Astrocyte (in vitro differentiated cells and primary cell): ENCODE data around the gene IDI2. TPM values are rescaled to one million over a fixed set of nuclear protein-coding genes. Genes with fewer than 3 reads are reported as not detected.
A peak's percentile ranks its signal among the peaks of the same experiment; 100 is the strongest.

Experiments used
- DNase-seq: peaks from one replicate; pipeline ENCODE4 v3.0.0-alpha.2; 2010; ENCODE audit warnings: low read depth
- FAIRE-seq: peaks from 2 replicates; lab custom pipeline; 2011; peaks lifted over from hg19 to GRCh38; lab: Jason Lieb, UNC
- H2AFZ ChIP-seq: 2 replicates; pipeline ENCODE4 v1.6.0; 2012; ENCODE audit warnings: low read depth, low read length, inconsistent platforms
- H3K27ac ChIP-seq: 2 replicates; pipeline ENCODE4 v1.5.1; 2011; ENCODE audit warnings: low read depth, low read length, inconsistent platforms
- H3K27me3 ChIP-seq: 2 replicates; pipeline ENCODE4 v1.6.0; 2011; ENCODE audit warnings: low read length, inconsistent platforms; ENCODE audit not compliant: insufficient read depth
- H3K36me3 ChIP-seq: 2 replicates; pipeline ENCODE4 v1.5.1; 2011; ENCODE audit warnings: low read length, inconsistent platforms; ENCODE audit not compliant: insufficient read depth
- H3K4me1 ChIP-seq: 2 replicates; pipeline ENCODE4 v1.5.1; 2011; ENCODE audit warnings: low read length, inconsistent platforms; ENCODE audit not compliant: insufficient read depth
- H3K4me2 ChIP-seq: 2 replicates; pipeline ENCODE4 v1.6.0; 2012; ENCODE audit warnings: low read length, inconsistent platforms
- H3K4me3 ChIP-seq: 2 replicates; pipeline ENCODE4 v1.5.1; 2011; ENCODE audit warnings: low read depth, mild to moderate bottlenecking, low read length, inconsistent platforms; ENCODE audit not compliant: insufficient read depth
- H3K79me2 ChIP-seq: 2 replicates; pipeline ENCODE4 v1.6.0; 2012; ENCODE audit warnings: mild to moderate bottlenecking, low read length, inconsistent platforms; ENCODE audit not compliant: insufficient read depth
- H3K9ac ChIP-seq: 2 replicates; pipeline ENCODE4 v1.6.0; 2012; ENCODE audit warnings: mild to moderate bottlenecking, low read length, inconsistent platforms
- H3K9me3 ChIP-seq: 2 replicates; pipeline ENCODE4 v1.5.1; 2012; ENCODE audit warnings: low read depth, mild to moderate bottlenecking, low read length, inconsistent platforms; ENCODE audit not compliant: insufficient read depth
- H4K20me1 ChIP-seq: 2 replicates; pipeline ENCODE4 v1.6.0; 2012; ENCODE audit warnings: low read length, inconsistent platforms; ENCODE audit not compliant: insufficient read depth
- H3K27ac Mint-ChIP-seq: one replicate; pipeline ENCODE4 v1.8.0; 2021; ENCODE audit warnings: mild to moderate bottlenecking, mixed read lengths; ENCODE audit not compliant: unreplicated experiment
- H3K27me3 Mint-ChIP-seq: one replicate; pipeline ENCODE4 v1.8.0; 2021; ENCODE audit warnings: low read depth, mixed read lengths; ENCODE audit not compliant: unreplicated experiment
- H3K36me3 Mint-ChIP-seq: one replicate; pipeline ENCODE4 v1.8.0; 2021; ENCODE audit warnings: low read depth, mixed read lengths; ENCODE audit not compliant: unreplicated experiment
- H3K4me1 Mint-ChIP-seq: one replicate; pipeline ENCODE4 v1.8.0; 2021; ENCODE audit warnings: low read depth, mixed read lengths; ENCODE audit not compliant: unreplicated experiment
- H3K4me3 Mint-ChIP-seq: one replicate; pipeline ENCODE4 v1.8.0; 2021; ENCODE audit warnings: mild to moderate bottlenecking, moderate library complexity, mixed read lengths; ENCODE audit not compliant: unreplicated experiment
- H3K9me3 Mint-ChIP-seq: one replicate; pipeline ENCODE4 v1.8.0; 2021; ENCODE audit warnings: mild to moderate bottlenecking, mixed read lengths; ENCODE audit not compliant: unreplicated experiment
- EZH2 ChIP-seq: IDR thresholded peaks from 2 replicates; pipeline ENCODE4 v1.6.1; 2012; ENCODE audit warnings: mild to moderate bottlenecking, low read length, inconsistent platforms; ENCODE audit not compliant: insufficient read depth
- total RNA-seq: library from RNA; stranded (reverse); gene quantifications from 2 replicates; pipeline ENCODE4 v1.2.1, GENCODE V29; 2021
- TF ChIP-seq, protein P1 (sequence below): IDR thresholded peaks from 2 replicates; pipeline ENCODE4 v1.5.1; 2011; ENCODE audit warnings: low read depth, mild to moderate bottlenecking, inconsistent platforms, low read length, moderate library complexity; ENCODE audit not compliant: insufficient read depth

IDI2 gene
- total RNA-seq, 1 donor from 2014 or later = not detected

DNA sequence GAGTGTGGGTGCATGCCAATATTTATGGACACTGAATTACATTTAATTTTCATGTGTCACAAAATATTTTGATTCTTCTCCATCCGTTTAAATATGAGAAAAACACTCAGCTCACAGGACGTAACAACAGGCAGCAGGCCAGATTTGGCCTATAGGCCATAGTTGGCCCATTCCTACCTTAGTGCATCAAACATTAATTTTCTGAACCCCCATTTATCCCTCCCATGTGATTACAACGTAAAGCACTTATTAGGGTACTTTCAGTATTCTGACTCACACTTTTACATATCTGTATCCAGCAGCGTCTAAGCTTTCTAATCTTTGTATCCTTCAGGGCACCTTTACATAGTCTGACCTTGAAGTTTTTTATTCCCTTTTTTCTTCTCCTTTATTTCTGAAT, 19.3 kb upstream of the IDI2 start:
- no peak overlapping the region for H3K9ac ChIP-seq
- no peaks in the 10 kb centered on the region for H3K27me3 ChIP-seq
- FAIRE-seq = no peak
- no peak overlapping the region for H2AFZ ChIP-seq
- H3K4me3 Mint-ChIP-seq = peak overlapping the region; percentile 55
- H3K27ac ChIP-seq = no peak overlapping the region
- TF ChIP-seq, protein P1, sequence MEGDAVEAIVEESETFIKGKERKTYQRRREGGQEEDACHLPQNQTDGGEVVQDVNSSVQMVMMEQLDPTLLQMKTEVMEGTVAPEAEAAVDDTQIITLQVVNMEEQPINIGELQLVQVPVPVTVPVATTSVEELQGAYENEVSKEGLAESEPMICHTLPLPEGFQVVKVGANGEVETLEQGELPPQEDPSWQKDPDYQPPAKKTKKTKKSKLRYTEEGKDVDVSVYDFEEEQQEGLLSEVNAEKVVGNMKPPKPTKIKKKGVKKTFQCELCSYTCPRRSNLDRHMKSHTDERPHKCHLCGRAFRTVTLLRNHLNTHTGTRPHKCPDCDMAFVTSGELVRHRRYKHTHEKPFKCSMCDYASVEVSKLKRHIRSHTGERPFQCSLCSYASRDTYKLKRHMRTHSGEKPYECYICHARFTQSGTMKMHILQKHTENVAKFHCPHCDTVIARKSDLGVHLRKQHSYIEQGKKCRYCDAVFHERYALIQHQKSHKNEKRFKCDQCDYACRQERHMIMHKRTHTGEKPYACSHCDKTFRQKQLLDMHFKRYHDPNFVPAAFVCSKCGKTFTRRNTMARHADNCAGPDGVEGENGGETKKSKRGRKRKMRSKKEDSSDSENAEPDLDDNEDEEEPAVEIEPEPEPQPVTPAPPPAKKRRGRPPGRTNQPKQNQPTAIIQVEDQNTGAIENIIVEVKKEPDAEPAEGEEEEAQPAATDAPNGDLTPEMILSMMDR = no peak
- no peak for TF ChIP-seq EZH2
- peak overlapping the region; percentile 76 for H3K4me2 ChIP-seq
- no peaks in the 10 kb centered on the region for H3K9me3 ChIP-seq
- H3K27ac Mint-ChIP-seq = no peak overlapping the region
- peaks cover 32% of the 10 kb centered on the region for H3K36me3 ChIP-seq
- peaks cover 59% of the 10 kb centered on the region for H4K20me1 ChIP-seq
- peaks cover 53% of the 10 kb centered on the region for H3K79me2 ChIP-seq
- peaks cover 10% of the 10 kb centered on the region for H3K4me1 Mint-ChIP-seq
- H3K27me3 Mint-ChIP-seq = no peaks in the 10 kb centered on the region
- H3K9me3 Mint-ChIP-seq = no peaks in the 10 kb centered on the region
- peaks cover 5% of the 10 kb centered on the region for H3K4me1 ChIP-seq
- DNase-seq = no peak
- no peak overlapping the region for H3K4me3 ChIP-seq
- no peaks in the 10 kb centered on the region for H3K36me3 Mint-ChIP-seq

DNA sequence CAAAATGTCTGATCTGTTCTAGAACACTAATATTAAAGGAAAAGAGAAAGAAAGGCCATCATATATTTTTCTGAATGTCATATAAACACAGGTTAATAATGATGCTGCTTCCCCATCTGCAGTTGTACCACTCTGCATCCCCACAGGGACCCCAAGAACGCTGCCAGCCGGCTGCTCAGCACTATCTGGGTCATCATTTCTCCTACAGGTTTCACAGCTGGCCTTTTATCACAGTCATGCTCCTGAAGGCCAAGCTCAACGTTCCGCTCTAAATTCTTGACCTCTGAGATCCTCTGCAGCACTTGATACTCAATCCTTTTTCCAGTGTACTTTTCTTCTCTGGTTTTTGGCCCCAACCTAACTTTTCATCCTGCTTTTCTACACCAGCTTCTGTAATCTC, 18.5 kb upstream of the IDI2 start:
- DNase-seq = no peak
- Mint-ChIP-seq H3K4me3 (no peak overlapping the region), H3K4me1 (peaks cover 10% of the 10 kb centered on the region), H3K27me3 (no peaks in the 10 kb centered on the region), H3K9me3 (no peaks in the 10 kb centered on the region), H3K27ac (no peak overlapping the region), H3K36me3 (no peaks in the 10 kb centered on the region)
- Histone ChIP-seq H3K4me3 (no peak overlapping the region), H3K9me3 (no peaks in the 10 kb centered on the region), H3K4me1 (peaks cover 5% of the 10 kb centered on the region), H3K27me3 (no peaks in the 10 kb centered on the region), H3K9ac (no peak overlapping the region), H3K27ac (no peak overlapping the region), H4K20me1 (peaks cover 59% of the 10 kb centered on the region), H3K4me2 (peak overlapping the region; percentile 23), H2AFZ (no peak overlapping the region), H3K79me2 (peaks cover 49% of the 10 kb centered on the region), H3K36me3 (peaks cover 37% of the 10 kb centered on the region)
- TF ChIP-seq, protein P1 = no peak
- TF ChIP-seq EZH2 = no peak
- no peak for FAIRE-seq

DNA sequence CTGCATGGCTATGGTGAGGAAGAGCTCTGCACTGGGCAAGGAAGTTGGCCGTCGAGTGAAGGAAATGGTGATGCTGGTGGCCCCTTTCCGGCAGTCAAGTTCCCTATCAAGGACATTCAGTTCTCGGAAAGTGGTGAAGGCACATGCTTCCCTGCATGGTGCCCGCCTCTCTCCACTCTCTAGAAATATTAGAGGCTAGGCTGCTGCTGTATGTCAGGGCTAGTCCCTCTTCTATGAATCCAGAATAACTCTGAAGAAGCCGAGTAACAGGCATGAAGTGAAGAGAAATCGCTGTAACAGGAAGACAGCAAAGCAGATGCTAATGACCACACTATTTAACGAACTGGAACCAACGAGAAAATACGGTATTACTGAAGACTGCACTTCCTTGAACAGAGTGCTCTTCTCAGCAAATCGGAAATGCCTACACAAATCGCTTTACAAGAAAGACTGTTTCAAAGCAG, 17.9 kb upstream of the IDI2 start:
- Histone ChIP-seq H3K79me2 (peaks cover 49% of the 10 kb centered on the region), H3K9ac (no peak overlapping the region), H3K9me3 (no peaks in the 10 kb centered on the region), H3K27me3 (no peaks in the 10 kb centered on the region), H3K36me3 (peaks cover 39% of the 10 kb centered on the region), H3K4me3 (no peak overlapping the region), H2AFZ (no peak overlapping the region), H4K20me1 (peaks cover 59% of the 10 kb centered on the region), H3K4me2 (no peak overlapping the region), H3K4me1 (peaks cover 5% of the 10 kb centered on the region), H3K27ac (no peak overlapping the region)
- no peak overlapping the region for H3K4me3 Mint-ChIP-seq
- FAIRE-seq (no peak), DNase-seq (no peak)
- no peak overlapping the region for H3K27ac Mint-ChIP-seq
- H3K9me3 Mint-ChIP-seq = no peaks in the 10 kb centered on the region
- TF ChIP-seq, protein P1 = no peak
- no peak for TF ChIP-seq EZH2
- H3K36me3 Mint-ChIP-seq = no peaks in the 10 kb centered on the region
- H3K4me1 Mint-ChIP-seq = peaks cover 10% of the 10 kb centered on the region
- no peaks in the 10 kb centered on the region for H3K27me3 Mint-ChIP-seq
